HG02938 (cell line): ENCODE results near the gene COMMD10.

Experiments used
- ATAC-seq: cut with Tn5 transposase; IDR thresholded peaks from one replicate; pipeline ENCODE4 v1.9.1; 2021; ENCODE audit warnings: mild to moderate bottlenecking, moderate library complexity; ENCODE audit not compliant: unreplicated experiment

Gene COMMD10

GRCh38 chr5:116281309-116281708, 196.5 kb downstream of the COMMD10 start:
- no peak for ATAC-seq

GRCh38 chr5:116288524-116288923, 203.7 kb downstream of the COMMD10 start:
- no peak for ATAC-seq

- ATAC-seq, result no peak
These were observed 204.5 kb downstream of the COMMD10 start for GRCh38 chr5:116289276-116289675.

- no peak for ATAC-seq
These were observed 206.4 kb downstream of the COMMD10 start for GRCh38 chr5:116291271-116291670.

GRCh38 chr5:116292321-116292720, 207.5 kb downstream of the COMMD10 start:
- ATAC-seq, result no peak

GRCh38 chr5:116296335-116297072, 211.7 kb downstream of the COMMD10 start:
- ATAC-seq, result no peak

- no peak for ATAC-seq
These were observed 212.5 kb downstream of the COMMD10 start for GRCh38 chr5:116297296-116297814.

- ATAC-seq, result no peak
These were observed 215.2 kb downstream of the COMMD10 start for GRCh38 chr5:116299746-116300640.

- ATAC-seq, result no peak
These were observed 216.3 kb downstream of the COMMD10 start for GRCh38 chr5:116301110-116301509.

- ATAC-seq, result no peak
These were observed 218.5 kb downstream of the COMMD10 start for GRCh38 chr5:116303340-116303739.

GRCh38 chr5:116303810-116304209, 219.0 kb downstream of the COMMD10 start:
- ATAC-seq, result no peak

GRCh38 chr5:116305899-116306298, 221.1 kb downstream of the COMMD10 start:
- ATAC-seq, result no peak

- no peak for ATAC-seq
These were observed 222.0 kb downstream of the COMMD10 start for GRCh38 chr5:116306846-116307245.

- ATAC-seq, result no peak
These were observed 223.6 kb downstream of the COMMD10 start for GRCh38 chr5:116308391-116308790.

GRCh38 chr5:116313366-116313765, 228.5 kb downstream of the COMMD10 start:
- no peak for ATAC-seq

GRCh38 chr5:116315531-116315930, 230.7 kb downstream of the COMMD10 start:
- no peak for ATAC-seq

GRCh38 chr5:116318091-116318854, 233.4 kb downstream of the COMMD10 start:
- ATAC-seq, result no peak

GRCh38 chr5:116320486-116320885, 235.7 kb downstream of the COMMD10 start:
- ATAC-seq, result no peak

GRCh38 chr5:116329503-116329902, 244.7 kb downstream of the COMMD10 start:
- ATAC-seq, result no peak

GRCh38 chr5:116340799-116341198, 256.0 kb downstream of the COMMD10 start:
- ATAC-seq, result peak; percentile 77
